ENCODE measurements around the gene C1orf94. TPM values are rescaled to one million over a fixed set of nuclear protein-coding genes. Genes with fewer than 3 reads are reported as not detected.

Gene C1orf94
- total and polyA plus RNA-seq, 2 experiments from 2014 or later: 4.3 to 5.3 TPM

DNA sequence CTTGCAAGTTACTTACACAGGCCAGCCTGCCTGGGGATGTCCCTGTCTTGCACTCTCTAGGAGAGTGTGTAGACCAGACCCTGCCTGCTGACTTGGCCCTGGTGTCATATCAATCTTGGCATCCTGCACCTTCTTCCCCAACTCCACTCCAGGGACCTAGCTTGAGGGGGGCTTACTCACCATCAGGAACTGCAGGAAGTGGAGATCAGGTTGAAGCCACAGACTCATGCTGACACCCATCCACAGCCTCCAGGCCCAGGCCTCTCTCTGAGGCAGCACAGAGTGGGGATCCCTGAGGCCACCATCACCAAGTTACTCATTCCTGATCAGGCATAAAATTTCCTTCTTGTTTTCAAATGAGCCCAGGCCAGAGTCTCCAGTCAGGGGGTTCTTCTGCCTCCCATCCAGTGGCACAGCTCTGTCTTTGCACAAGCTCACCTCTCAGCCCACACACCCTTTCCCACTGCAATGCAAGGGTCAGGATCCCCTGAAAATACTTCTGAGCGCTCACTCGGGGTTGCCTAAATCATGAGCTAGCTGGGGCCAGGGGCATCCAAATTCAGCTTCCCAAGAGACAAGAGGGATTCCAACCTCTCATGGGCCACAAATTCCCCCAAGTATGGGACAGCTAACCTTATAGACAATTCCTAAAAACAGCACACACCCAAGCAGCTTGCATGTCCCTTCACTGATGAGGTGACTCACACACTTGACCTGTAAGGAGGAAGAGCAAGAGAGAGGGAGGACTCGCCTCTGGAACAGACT, 45.1 kb upstream of the C1orf94 start:
- peaks cover 14% of the 10 kb centered on the region for H3K27me3 Mint-ChIP-seq (ENCODE audit: insufficient read depth, low read depth, poor library complexity)
- Histone ChIP-seq H3K4me3 (no peak overlapping the region), H3K27ac (ENCODE audit: low read depth) (no peak overlapping the region), H2AFZ (no peak overlapping the region), H3K4me2 (no peak overlapping the region), H3K79me2 (replicated peaks; ENCODE audit: insufficient read depth) (peaks cover 42% of the 10 kb centered on the region), H3K4me1 (ENCODE audit: insufficient read depth) (no peaks in the 10 kb centered on the region), H3K9me2 (ENCODE audit: insufficient read depth) (no peaks in the 10 kb centered on the region), H3K27me3 (ENCODE audit: insufficient read depth) (no peaks in the 10 kb centered on the region), H3F3A (replicated peaks; ENCODE audit: low read depth) (no peaks in the 10 kb centered on the region), H4K20me1 (replicated peaks; ENCODE audit: insufficient read depth) (peaks cover 8% of the 10 kb centered on the region; the same call in 1 of the 2 replicates), H3K36me3 (ENCODE audit: insufficient read depth) (no peaks in the 10 kb centered on the region)
- peaks cover 3% of the 10 kb centered on the region; the same call in 2 of the 3 replicates for H3K4me1 Mint-ChIP-seq
- H3K9me3 Mint-ChIP-seq: no peaks in the 10 kb centered on the region
- peaks cover 19% of the 10 kb centered on the region for H3K36me3 Mint-ChIP-seq (ENCODE audit: low read depth)
- DNase-seq (ENCODE audit: low spot score): no peak
- H3K4me3 Mint-ChIP-seq: no peak overlapping the region
- TF ChIP-seq, protein P1, sequence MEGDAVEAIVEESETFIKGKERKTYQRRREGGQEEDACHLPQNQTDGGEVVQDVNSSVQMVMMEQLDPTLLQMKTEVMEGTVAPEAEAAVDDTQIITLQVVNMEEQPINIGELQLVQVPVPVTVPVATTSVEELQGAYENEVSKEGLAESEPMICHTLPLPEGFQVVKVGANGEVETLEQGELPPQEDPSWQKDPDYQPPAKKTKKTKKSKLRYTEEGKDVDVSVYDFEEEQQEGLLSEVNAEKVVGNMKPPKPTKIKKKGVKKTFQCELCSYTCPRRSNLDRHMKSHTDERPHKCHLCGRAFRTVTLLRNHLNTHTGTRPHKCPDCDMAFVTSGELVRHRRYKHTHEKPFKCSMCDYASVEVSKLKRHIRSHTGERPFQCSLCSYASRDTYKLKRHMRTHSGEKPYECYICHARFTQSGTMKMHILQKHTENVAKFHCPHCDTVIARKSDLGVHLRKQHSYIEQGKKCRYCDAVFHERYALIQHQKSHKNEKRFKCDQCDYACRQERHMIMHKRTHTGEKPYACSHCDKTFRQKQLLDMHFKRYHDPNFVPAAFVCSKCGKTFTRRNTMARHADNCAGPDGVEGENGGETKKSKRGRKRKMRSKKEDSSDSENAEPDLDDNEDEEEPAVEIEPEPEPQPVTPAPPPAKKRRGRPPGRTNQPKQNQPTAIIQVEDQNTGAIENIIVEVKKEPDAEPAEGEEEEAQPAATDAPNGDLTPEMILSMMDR (conservative IDR thresholded peaks at IDR 0.05; ENCODE audit: low read depth in 2 of 2): no peak
- TF ChIP-seq POLR2AphosphoS5 (IDR thresholded peaks at IDR 0.05; ENCODE audit: low read depth) (no peak), EZH2phosphoT487 (IDR thresholded peaks at IDR 0.05; ENCODE audit: unreplicated experiment) (no peak), STAT1 (IDR thresholded peaks at IDR 0.05; ENCODE audit: unreplicated experiment) (no peak), JUNB (IDR thresholded peaks at IDR 0.05; ENCODE audit: unreplicated experiment) (no peak), EZH2 (IDR thresholded peaks at IDR 0.05; ENCODE audit: low read depth, unreplicated experiment) (no peak), NANOG (IDR thresholded peaks at IDR 0.05; ENCODE audit: borderline replicate concordance) (no peak), ZNF114 (CRISPR knock-in tag; IDR thresholded peaks at IDR 0.05) (no peak), CREB1 (CRISPR knock-in tag; IDR thresholded peaks at IDR 0.05; ENCODE audit: low read depth) (no peak), ZNF331 (CRISPR knock-in tag; IDR thresholded peaks at IDR 0.05; ENCODE audit: low read depth) (no peak)
- TF ChIP-seq, protein P2, sequence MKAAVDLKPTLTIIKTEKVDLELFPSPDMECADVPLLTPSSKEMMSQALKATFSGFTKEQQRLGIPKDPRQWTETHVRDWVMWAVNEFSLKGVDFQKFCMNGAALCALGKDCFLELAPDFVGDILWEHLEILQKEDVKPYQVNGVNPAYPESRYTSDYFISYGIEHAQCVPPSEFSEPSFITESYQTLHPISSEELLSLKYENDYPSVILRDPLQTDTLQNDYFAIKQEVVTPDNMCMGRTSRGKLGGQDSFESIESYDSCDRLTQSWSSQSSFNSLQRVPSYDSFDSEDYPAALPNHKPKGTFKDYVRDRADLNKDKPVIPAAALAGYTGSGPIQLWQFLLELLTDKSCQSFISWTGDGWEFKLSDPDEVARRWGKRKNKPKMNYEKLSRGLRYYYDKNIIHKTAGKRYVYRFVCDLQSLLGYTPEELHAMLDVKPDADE (IDR thresholded peaks at IDR 0.05): no peak
- TF ChIP-seq, protein P3, sequence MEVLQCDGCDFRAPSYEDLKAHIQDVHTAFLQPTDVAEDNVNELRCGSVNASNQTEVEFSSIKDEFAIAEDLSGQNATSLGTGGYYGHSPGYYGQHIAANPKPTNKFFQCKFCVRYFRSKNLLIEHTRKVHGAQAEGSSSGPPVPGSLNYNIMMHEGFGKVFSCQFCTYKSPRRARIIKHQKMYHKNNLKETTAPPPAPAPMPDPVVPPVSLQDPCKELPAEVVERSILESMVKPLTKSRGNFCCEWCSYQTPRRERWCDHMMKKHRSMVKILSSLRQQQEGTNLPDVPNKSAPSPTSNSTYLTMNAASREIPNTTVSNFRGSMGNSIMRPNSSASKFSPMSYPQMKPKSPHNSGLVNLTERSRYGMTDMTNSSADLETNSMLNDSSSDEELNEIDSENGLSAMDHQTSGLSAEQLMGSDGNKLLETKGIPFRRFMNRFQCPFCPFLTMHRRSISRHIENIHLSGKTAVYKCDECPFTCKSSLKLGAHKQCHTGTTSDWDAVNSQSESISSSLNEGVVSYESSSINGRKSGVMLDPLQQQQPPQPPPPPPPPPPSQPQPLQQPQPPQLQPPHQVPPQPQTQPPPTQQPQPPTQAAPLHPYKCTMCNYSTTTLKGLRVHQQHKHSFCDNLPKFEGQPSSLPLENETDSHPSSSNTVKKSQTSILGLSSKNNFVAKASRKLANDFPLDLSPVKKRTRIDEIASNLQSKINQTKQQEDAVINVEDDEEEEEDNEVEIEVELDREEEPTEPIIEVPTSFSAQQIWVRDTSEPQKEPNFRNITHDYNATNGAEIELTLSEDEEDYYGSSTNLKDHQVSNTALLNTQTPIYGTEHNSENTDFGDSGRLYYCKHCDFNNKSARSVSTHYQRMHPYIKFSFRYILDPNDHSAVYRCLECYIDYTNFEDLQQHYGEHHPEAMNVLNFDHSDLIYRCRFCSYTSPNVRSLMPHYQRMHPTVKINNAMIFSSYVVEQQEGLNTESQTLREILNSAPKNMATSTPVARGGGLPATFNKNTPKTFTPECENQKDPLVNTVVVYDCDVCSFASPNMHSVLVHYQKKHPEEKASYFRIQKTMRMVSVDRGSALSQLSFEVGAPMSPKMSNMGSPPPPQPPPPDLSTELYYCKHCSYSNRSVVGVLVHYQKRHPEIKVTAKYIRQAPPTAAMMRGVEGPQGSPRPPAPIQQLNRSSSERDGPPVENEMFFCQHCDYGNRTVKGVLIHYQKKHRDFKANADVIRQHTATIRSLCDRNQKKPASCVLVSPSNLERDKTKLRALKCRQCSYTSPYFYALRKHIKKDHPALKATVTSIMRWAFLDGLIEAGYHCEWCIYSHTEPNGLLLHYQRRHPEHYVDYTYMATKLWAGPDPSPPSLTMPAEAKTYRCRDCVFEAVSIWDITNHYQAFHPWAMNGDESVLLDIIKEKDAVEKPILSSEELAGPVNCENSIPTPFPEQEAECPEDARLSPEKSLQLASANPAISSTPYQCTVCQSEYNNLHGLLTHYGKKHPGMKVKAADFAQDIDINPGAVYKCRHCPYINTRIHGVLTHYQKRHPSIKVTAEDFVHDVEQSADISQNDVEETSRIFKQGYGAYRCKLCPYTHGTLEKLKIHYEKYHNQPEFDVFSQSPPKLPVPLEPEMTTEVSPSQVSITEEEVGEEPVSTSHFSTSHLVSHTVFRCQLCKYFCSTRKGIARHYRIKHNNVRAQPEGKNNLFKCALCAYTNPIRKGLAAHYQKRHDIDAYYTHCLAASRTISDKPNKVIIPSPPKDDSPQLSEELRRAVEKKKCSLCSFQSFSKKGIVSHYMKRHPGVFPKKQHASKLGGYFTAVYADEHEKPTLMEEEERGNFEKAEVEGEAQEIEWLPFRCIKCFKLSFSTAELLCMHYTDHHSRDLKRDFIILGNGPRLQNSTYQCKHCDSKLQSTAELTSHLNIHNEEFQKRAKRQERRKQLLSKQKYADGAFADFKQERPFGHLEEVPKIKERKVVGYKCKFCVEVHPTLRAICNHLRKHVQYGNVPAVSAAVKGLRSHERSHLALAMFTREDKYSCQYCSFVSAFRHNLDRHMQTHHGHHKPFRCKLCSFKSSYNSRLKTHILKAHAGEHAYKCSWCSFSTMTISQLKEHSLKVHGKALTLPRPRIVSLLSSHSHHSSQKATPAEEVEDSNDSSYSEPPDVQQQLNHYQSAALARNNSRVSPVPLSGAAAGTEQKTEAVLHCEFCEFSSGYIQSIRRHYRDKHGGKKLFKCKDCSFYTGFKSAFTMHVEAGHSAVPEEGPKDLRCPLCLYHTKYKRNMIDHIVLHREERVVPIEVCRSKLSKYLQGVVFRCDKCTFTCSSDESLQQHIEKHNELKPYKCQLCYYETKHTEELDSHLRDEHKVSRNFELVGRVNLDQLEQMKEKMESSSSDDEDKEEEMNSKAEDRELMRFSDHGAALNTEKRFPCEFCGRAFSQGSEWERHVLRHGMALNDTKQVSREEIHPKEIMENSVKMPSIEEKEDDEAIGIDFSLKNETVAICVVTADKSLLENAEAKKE (CRISPR knock-in tag; IDR thresholded peaks at IDR 0.05): no peak
- TF ChIP-seq, protein P4, sequence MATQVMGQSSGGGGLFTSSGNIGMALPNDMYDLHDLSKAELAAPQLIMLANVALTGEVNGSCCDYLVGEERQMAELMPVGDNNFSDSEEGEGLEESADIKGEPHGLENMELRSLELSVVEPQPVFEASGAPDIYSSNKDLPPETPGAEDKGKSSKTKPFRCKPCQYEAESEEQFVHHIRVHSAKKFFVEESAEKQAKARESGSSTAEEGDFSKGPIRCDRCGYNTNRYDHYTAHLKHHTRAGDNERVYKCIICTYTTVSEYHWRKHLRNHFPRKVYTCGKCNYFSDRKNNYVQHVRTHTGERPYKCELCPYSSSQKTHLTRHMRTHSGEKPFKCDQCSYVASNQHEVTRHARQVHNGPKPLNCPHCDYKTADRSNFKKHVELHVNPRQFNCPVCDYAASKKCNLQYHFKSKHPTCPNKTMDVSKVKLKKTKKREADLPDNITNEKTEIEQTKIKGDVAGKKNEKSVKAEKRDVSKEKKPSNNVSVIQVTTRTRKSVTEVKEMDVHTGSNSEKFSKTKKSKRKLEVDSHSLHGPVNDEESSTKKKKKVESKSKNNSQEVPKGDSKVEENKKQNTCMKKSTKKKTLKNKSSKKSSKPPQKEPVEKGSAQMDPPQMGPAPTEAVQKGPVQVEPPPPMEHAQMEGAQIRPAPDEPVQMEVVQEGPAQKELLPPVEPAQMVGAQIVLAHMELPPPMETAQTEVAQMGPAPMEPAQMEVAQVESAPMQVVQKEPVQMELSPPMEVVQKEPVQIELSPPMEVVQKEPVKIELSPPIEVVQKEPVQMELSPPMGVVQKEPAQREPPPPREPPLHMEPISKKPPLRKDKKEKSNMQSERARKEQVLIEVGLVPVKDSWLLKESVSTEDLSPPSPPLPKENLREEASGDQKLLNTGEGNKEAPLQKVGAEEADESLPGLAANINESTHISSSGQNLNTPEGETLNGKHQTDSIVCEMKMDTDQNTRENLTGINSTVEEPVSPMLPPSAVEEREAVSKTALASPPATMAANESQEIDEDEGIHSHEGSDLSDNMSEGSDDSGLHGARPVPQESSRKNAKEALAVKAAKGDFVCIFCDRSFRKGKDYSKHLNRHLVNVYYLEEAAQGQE (IDR thresholded peaks at IDR 0.05; ENCODE audit: unreplicated experiment): no peak
- no peak overlapping the region for H3K27ac Mint-ChIP-seq
- ATAC-seq: no peak

All from GM23338 (cell line).